ENCODE data around the gene GYG1.
"Not testable (repeated sequence)": the region's sequence is repeated elsewhere in the genome, so short reads cannot be mapped to it uniquely, and the experiment has no call there.

Gene GYG1

GRCh38 chr3:148991219-148992026 lies at the start of gene GYG1:
Gene GYG1, plus strand, starts transcription at chr3:148991540. Its CDS starts 101 bp downstream, at chr3:148991641.
- peak; percentile 78 for DNase-seq

DNA sequence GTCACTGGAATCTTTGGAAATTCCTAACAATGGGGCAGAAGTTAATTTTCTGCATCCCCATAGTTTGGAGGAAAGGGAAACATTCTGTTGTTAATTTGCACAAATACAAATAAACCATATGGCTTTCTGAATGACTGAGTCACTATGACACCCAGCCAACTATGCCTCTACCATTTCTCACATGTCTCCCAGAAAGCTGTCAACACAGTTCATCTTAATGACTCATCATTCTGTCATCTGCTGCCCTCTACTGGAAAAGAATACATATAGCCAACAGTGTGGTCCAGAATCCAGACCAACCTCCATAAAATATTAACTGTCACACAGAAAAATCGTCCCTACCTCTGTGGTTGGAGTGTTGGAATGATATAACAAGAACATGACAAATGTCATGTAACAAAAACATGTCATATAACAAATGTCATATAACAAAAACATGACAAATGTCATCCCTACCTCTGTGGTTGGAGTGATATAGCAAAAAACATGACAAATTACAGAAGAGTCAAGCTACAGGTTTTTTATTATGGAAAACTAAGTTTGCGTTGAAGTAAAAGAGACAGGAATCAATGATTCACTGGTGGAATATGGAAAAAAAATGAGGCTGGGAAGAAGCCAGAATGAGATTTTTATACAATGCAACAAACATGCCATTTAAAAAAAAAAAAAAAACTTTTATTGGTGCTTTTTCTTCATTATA lies 47.7 kb upstream of the GYG1 start:
- no peak for DNase-seq

- no peak for DNase-seq
Observed at GRCh38 chr3:148945116-148945515, 46.2 kb upstream of the GYG1 start.

DNA sequence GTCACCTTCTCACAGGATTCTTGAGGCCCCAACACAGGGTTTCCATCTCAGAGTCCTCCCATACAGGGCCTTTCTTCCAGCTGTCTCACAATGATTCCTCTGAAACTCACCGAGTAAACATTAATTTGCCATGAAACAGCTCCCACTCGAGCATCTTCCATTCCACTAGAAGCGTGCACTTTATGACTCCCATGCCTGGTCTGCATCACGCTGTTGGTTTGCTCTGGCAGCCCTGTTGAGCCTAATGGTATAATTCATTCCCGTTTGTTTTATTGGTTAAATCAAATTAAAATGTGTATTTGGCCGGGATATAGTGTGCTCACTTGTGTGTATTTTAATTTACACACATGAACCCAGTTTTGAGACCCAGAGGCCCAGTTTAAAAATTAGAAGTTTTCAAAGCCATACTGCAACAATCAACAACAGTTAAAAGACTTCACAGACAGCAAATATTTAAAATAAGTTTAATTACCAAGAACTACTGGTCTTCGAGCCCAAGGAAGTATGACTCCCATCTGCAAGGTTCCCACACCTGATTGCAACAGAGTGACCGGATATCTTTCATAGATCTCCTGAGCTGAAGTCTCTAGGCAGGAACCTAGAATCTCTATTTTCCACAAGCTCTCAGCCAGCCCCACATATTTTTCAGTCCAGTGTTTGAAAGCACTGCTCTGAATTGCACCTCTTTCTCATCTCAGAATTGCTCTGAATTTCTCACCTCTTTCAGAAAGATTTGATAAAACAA lies 42.3 kb upstream of the GYG1 start:
- no peak for DNase-seq

GRCh38 chr3:148950806-148951205 lies 40.5 kb upstream of the GYG1 start:
- DNase-seq, result no peak

- no peak for DNase-seq
Observed at GRCh38 chr3:148951599-148952361, 39.6 kb upstream of the GYG1 start.

GRCh38 chr3:148953094-148953493 lies 38.2 kb upstream of the GYG1 start:
- no peak for DNase-seq

- DNase-seq, result no peak
Observed at GRCh38 chr3:148954981-148955380, 36.4 kb upstream of the GYG1 start.

GRCh38 chr3:148955544-148956346 lies 35.6 kb upstream of the GYG1 start:
- DNase-seq, result no peak

DNA sequence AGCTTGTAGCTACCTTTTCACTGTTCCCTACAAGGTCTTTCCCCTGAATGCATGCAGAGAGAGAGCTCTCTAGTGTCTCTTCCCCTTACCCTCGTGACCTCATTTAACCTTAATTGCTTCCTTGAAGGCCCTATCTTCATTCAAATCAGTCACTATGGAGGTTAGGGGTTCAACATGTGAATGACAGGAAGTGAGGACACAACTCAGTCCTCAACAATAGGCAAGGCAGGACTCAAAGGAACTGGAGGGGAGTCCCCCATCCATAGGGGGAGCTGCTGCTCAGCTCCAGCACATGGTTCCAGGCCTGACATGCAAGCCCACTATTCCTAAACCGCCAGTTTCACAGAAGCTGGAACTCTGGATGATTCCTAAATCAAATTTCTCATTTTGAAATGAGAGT lies 33.8 kb upstream of the GYG1 start:
- no peak for DNase-seq

- DNase-seq, result no peak
Observed at GRCh38 chr3:148958696-148959095, 32.6 kb upstream of the GYG1 start.

- DNase-seq, result no peak
Observed at GRCh38 chr3:148962513-148962912, 28.8 kb upstream of the GYG1 start.

DNA sequence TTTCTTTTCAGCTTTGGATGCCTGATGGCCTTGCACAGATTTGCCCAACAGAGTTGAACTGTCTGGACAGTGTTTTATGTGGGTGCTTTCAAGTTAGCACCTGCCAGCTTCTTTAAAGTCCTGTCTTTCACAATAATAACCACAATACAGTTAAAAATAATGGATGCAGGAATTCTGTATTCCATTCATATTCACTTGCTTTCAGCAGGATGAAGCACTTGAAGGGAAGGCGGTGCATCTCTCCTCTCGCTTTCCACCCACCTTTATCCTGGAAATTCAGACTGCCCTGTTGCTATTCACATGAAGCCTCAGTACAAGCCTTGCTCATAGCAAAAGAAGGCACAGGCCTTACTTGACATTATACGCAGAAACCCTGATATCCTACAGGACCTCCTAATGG lies 26.5 kb upstream of the GYG1 start:
- no peak for DNase-seq

GRCh38 chr3:148968321-148968720 lies 23.0 kb upstream of the GYG1 start:
- DNase-seq, result no peak

DNA sequence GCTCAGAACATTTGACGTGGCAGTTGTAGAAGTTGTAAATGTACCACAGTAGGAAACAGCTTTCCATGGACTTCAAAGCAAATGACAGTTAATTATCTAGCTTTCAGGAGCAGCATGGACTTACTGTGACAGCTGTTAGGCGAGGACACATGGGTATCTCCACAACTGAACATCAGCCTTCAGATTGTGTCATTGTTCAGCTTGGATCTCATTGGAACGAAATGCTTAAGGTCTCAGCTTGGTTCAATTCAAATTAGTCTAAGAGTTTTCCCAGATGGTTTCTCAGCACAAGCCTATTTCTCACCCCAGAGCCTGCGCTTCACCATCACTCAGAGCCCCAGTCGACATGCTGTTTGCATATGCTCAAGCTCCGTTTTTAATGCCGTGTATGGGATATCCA lies 21.1 kb upstream of the GYG1 start:
- DNase-seq, result no peak

DNA sequence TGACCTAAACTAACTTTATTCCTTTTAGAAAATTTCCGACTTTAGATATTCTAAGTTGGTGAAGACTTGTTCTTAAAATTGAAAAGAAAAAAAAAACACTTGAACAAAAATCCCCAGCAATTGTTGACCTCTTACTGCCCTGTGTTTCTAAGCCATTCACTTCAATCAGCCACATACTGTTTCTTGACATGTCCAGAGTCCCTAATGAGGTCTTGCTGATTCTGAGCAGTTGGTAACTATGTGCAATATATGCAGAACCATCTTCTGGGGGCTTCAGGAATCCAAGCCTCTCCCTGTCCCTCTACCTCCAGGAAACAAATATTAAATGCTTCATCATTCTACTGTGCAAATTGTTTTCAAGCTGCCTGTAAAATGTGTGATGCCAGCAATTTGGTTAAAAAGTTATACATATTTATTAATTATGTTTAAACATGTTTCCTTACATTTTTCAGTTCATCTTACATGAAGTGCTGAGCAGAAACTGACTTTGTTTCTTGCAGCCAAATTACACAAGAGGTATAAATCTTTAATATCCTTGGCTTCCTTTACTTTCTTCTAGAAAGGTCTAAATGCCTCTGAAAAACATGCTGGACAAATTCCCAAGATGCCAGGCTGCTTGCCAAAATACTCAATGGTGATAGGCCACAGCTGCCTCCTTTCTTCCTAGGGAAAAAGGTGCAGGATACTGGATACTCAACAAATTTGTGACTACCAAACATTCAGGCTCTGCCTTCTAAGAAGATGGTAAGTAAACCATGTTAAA lies 19.8 kb upstream of the GYG1 start:
- no peak for DNase-seq

GRCh38 chr3:148974726-148975125 lies 16.6 kb upstream of the GYG1 start:
- DNase-seq, result no peak

GRCh38 chr3:148975248-148975647 lies 16.1 kb upstream of the GYG1 start:
- no peak for DNase-seq

DNA sequence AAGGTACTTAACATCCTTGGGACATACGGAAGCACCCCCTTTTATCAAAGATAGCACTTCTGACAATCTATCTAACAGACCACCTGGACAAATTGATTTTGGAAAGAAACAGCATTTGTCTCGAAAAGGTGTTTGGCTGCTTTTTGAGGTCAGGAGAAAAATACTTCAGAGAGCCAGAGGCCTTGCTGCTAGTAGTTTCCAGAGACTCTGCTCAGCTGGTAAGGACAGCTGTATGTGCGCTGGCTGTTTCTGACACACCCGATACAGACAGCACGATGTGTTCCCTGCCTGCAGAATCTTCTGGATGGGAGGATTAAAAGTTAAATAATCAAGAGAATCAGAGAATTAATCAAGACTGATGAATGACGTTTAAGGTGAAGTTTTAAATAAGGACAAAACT lies 15.6 kb upstream of the GYG1 start:
- no peak for DNase-seq

- DNase-seq, result no peak
Observed at GRCh38 chr3:148981273-148981672, 10.1 kb upstream of the GYG1 start.

DNA sequence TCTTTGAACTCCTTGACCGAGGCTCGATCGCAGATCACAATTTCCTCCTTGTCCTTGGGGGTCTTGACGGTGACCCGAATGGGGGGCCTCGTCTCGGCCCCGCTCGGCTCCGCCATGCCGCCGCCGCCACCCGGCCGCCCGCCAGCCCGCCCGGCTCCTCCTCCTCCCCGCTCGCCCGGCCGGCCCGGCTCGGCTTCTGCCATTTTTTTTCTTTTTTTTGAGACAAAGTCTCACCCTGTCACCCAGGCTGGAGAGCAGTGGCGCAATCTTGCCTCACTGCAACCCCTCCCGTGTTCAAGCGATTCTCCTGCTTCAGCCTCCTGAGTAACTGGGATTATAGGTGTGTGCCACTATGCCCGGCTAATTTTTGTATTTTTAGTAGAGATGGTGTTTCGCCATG lies 3.8 kb upstream of the GYG1 start:
- DNase-seq, result not testable (repeated sequence)
